ENCODE results near the gene DCAF11.

The DCAF11 gene

GRCh38 chr14:24114532-24115421 is at the start of gene DCAF11, which contains the start of gene NRL:
Gene DCAF11, plus strand, starts transcription at chr14:24114777. Its CDS starts 818 bp downstream, at chr14:24115595.
Gene NRL, minus strand, starts transcription at chr14:24114949. Its CDS starts 32,101 bp downstream, at chr14:24082848.
- DNase-seq (ENCODE audit: low read depth in 3 of 3): peak; percentile 95 to 98 (median 98)

GRCh38 chr14:24064856-24065255 is 49.7 kb upstream of the DCAF11 start:
- no peak for DNase-seq (ENCODE audit: low read depth in 3 of 3)

GRCh38 chr14:24065408-24065807 is 49.2 kb upstream of the DCAF11 start:
- DNase-seq (ENCODE audit: low read depth in 3 of 3): no peak

- DNase-seq (ENCODE audit: low read depth in 3 of 3): no peak
Observed at GRCh38 chr14:24066496-24067132, 48.0 kb upstream of the DCAF11 start.

GRCh38 chr14:24067133-24068082 is 47.2 kb upstream of the DCAF11 start:
- no peak for DNase-seq (ENCODE audit: low read depth in 3 of 3)

- DNase-seq (ENCODE audit: low read depth in 3 of 3): no peak
Observed at GRCh38 chr14:24068711-24069410, 45.7 kb upstream of the DCAF11 start.

GRCh38 chr14:24069411-24069735 is 45.2 kb upstream of the DCAF11 start:
- no peak for DNase-seq (ENCODE audit: low read depth in 3 of 3)

GRCh38 chr14:24070285-24071143 is 44.1 kb upstream of the DCAF11 start:
- no peak for DNase-seq (ENCODE audit: low read depth in 3 of 3)

- DNase-seq (ENCODE audit: low read depth in 3 of 3): peak in 1 of 3 donors; percentile 55
Observed at GRCh38 chr14:24071144-24071697, 43.4 kb upstream of the DCAF11 start, which contains the start of gene CPNE6. Gene CPNE6, plus strand, starts transcription at chr14:24071562. Its CDS starts 1,375 bp downstream, at chr14:24072937.

GRCh38 chr14:24071836-24072430 is 42.6 kb upstream of the DCAF11 start:
- DNase-seq (ENCODE audit: low read depth in 3 of 3): no peak

GRCh38 chr14:24072436-24072835 is 42.1 kb upstream of the DCAF11 start:
- DNase-seq (ENCODE audit: low read depth in 3 of 3): no peak

GRCh38 chr14:24072881-24073877 is 41.4 kb upstream of the DCAF11 start:
- no peak for DNase-seq (ENCODE audit: low read depth in 3 of 3)

- no peak for DNase-seq (ENCODE audit: low read depth in 3 of 3)
Observed at GRCh38 chr14:24074625-24075484, 39.7 kb upstream of the DCAF11 start.

- no peak for DNase-seq (ENCODE audit: low read depth in 3 of 3)
Observed at GRCh38 chr14:24075485-24076301, 38.9 kb upstream of the DCAF11 start.

GRCh38 chr14:24076302-24076601 is 38.3 kb upstream of the DCAF11 start:
- DNase-seq (ENCODE audit: low read depth in 3 of 3): no peak

- DNase-seq (ENCODE audit: low read depth in 3 of 3): no peak
Observed at GRCh38 chr14:24077086-24077485, 37.5 kb upstream of the DCAF11 start.

- no peak for DNase-seq (ENCODE audit: low read depth in 3 of 3)
Observed at GRCh38 chr14:24078146-24078545, 36.4 kb upstream of the DCAF11 start.
